ENCODE data around the gene RAB40C.

- TF ChIP-seq EZH2 (IDR thresholded peaks at IDR 0.05) (no peak), POLR2AphosphoS5 (IDR thresholded peaks at IDR 0.05; ENCODE audit: borderline replicate concordance, low read depth, low read length) (no peak), FOXP2 (optimal IDR thresholded peaks at IDR 0.05; ENCODE audit: control extremely low read depth, extremely low read length, insufficient read depth) (no peak)
Measured at GRCh38 chr16:633336-634050, 43.6 kb downstream of the RAB40C start.
